ENCODE measurements around the gene BANF2.

- TF ChIP-seq EZH2 (IDR thresholded peaks at IDR 0.05) (no peak), POLR2AphosphoS5 (IDR thresholded peaks at IDR 0.05; ENCODE audit: borderline replicate concordance, low read depth, low read length) (no peak)
These were observed 39.1 kb upstream of the BANF2 start for GRCh38 chr20:17660667-17661066.
